ENCODE measurements around the gene CYGB. TPM values are rescaled to one million over a fixed set of nuclear protein-coding genes. Genes with fewer than 3 reads are reported as not detected.

CYGB gene
- total and polyA plus RNA-seq, 2 of the 13 experiments (the other 11 are each of a cell fraction or from before 2014, with no cell fraction given): 18.9 to 27.1 TPM

GRCh38 chr17:76557368-76558197, 20.1 kb upstream of the CYGB start (continued):
- no peak; the same call in 1 of the 2 replicates for TF ChIP-seq SRY (CRISPR knock-in tag; IDR thresholded peaks at IDR 0.05)
- no peak for TF ChIP-seq NR3C1 (CRISPR knock-in tag; IDR thresholded peaks at IDR 0.05)
- TF ChIP-seq ZNF230 (CRISPR knock-in tag; IDR thresholded peaks at IDR 0.05): peak; percentile 89; the same call in 1 of the 2 replicates
- peak; percentile 99 for TF ChIP-seq THAP11 (CRISPR knock-in tag; IDR thresholded peaks at IDR 0.05)
- TF ChIP-seq ESRRA (CRISPR knock-in tag; IDR thresholded peaks at IDR 0.05; ENCODE audit: low read depth): no peak
- TF ChIP-seq HNRNPK (IDR thresholded peaks at IDR 0.05; ENCODE audit: low read depth, low read length, poor library complexity, severe bottlenecking): no peak
- TF ChIP-seq ZNF709 (CRISPR knock-in tag; IDR thresholded peaks at IDR 0.05): peak; percentile 78
- peak; percentile 65; the same call in 1 of the 2 replicates for TF ChIP-seq ZNF563 (CRISPR knock-in tag; IDR thresholded peaks at IDR 0.05)
- TF ChIP-seq RXRB (CRISPR knock-in tag; IDR thresholded peaks at IDR 0.05; ENCODE audit: borderline replicate concordance): peak; percentile 97
- peak; percentile 59; the same call in 1 of the 2 replicates for TF ChIP-seq ZBTB38 (CRISPR knock-in tag; IDR thresholded peaks at IDR 0.05)
- TF ChIP-seq XRCC5 (optimal IDR thresholded peaks at IDR 0.05; ENCODE audit: low read length): peak; percentile 99
- 0 out of 2 replicates have a peak, but pooled peaks have one; percentile 30 for TF ChIP-seq SALL2 (CRISPR knock-in tag; IDR thresholded peaks at IDR 0.05)
- no peak for TF ChIP-seq ZNF576 (CRISPR knock-in tag; IDR thresholded peaks at IDR 0.05)
- TF ChIP-seq ZNF432 (CRISPR knock-in tag; IDR thresholded peaks at IDR 0.05; ENCODE audit: borderline replicate concordance): no peak
- peak; percentile 68; the same call in 1 of the 2 replicates for TF ChIP-seq CBFB (CRISPR knock-in tag; IDR thresholded peaks at IDR 0.05)
- peak; percentile 48; the same call in 1 of the 2 replicates for TF ChIP-seq ZNF740 (CRISPR knock-in tag; IDR thresholded peaks at IDR 0.05)
- peak; percentile 99 for TF ChIP-seq REPIN1 (CRISPR knock-in tag; IDR thresholded peaks at IDR 0.05; ENCODE audit: borderline replicate concordance, low read depth)
- peak; percentile 32; the same call in 1 of the 2 replicates for TF ChIP-seq ZSCAN5A (CRISPR knock-in tag; IDR thresholded peaks at IDR 0.05; ENCODE audit: borderline replicate concordance)
- peak; percentile 89 for TF ChIP-seq HES4 (CRISPR knock-in tag; IDR thresholded peaks at IDR 0.05; ENCODE audit: borderline replicate concordance)
- no peak; the same call in 1 of the 2 replicates for TF ChIP-seq RFX3 (CRISPR knock-in tag; IDR thresholded peaks at IDR 0.05)
- peak; percentile 59 for TF ChIP-seq PHF5A (CRISPR knock-in tag; IDR thresholded peaks at IDR 0.05; ENCODE audit: low read depth, unreplicated experiment)
- TF ChIP-seq ZNF484 (CRISPR knock-in tag; IDR thresholded peaks at IDR 0.05; ENCODE audit: borderline replicate concordance, low read depth): no peak
- peak; percentile 39; the same call in 1 of the 2 replicates for TF ChIP-seq FOXP4 (CRISPR knock-in tag; IDR thresholded peaks at IDR 0.05)
- TF ChIP-seq ELF1 (CRISPR knock-in tag; IDR thresholded peaks at IDR 0.05): peak; percentile 85
